HepG2 (cell line): ENCODE measurements around the gene PA2G4. TPM values are rescaled to one million over a fixed set of nuclear protein-coding genes. Genes with fewer than 3 reads are reported as not detected.

Experiments used
- ELF4 ChIP-seq: sonication (generic); formaldehyde crosslinking; IDR thresholded peaks from 2 replicates; pipeline ENCODE4 v1.5.0; 2020; ENCODE audit warnings: missing genetic modification reagents, mild to moderate bottlenecking, moderate library complexity, borderline replicate concordance
- HCFC1 ChIP-seq: fragments of 150-350 bp; IDR thresholded peaks from 2 replicates; pipeline ENCODE4 v1.6.1; 2014; ENCODE audit warnings: low read depth, low read length
- HMGXB4 ChIP-seq, 2 experiments: sonication (generic) in 1 of 2; formaldehyde crosslinking in 1 of 2; IDR thresholded peaks; 2 replicates each; pipeline versions ENCODE4 v1.4.0 to v1.6.1; 2018 to 2020; ENCODE audit warnings: missing genetic modification reagents in 2 of 2, borderline replicate concordance in 1 of 2, low read depth in 1 of 2, mild to moderate bottlenecking in 1 of 2, missing biosample characterization in 1 of 2
- KLF6 ChIP-seq: IDR thresholded peaks from 2 replicates; pipeline ENCODE4 v1.8.0; 2016; ENCODE audit warnings: missing biosample characterization, missing genetic modification reagents
- NFYB ChIP-seq: sonication (generic); formaldehyde crosslinking; IDR thresholded peaks from 2 replicates; pipeline ENCODE4 v1.4.0; 2020; ENCODE audit warnings: missing genetic modification reagents
- SNAPC4 ChIP-seq: sonication (generic); formaldehyde crosslinking; IDR thresholded peaks from 2 replicates; pipeline ENCODE4 v1.4.0; 2020; ENCODE audit warnings: mild to moderate bottlenecking, missing genetic modification reagents
- ZBTB42 ChIP-seq: sonication (generic); formaldehyde crosslinking; IDR thresholded peaks from 2 replicates; pipeline ENCODE4 v1.5.0; 2020; ENCODE audit warnings: mild to moderate bottlenecking, missing genetic modification reagents
- ZNF318 ChIP-seq: sonication (generic); formaldehyde crosslinking; IDR thresholded peaks from 2 replicates; pipeline ENCODE4 v1.4.0; 2020; ENCODE audit warnings: mild to moderate bottlenecking, missing genetic modification reagents
- ZNF335 ChIP-seq: sonication (generic); formaldehyde crosslinking; IDR thresholded peaks from 2 replicates; pipeline ENCODE4 v1.4.0; 2020; ENCODE audit warnings: missing genetic modification reagents
- ZNF563 ChIP-seq: sonication (generic); formaldehyde crosslinking; IDR thresholded peaks from 2 replicates; pipeline ENCODE4 v1.8.0; 2022; ENCODE audit warnings: mild to moderate bottlenecking, moderate library complexity, missing genetic modification reagents
- ZNF616 ChIP-seq: sonication (generic); formaldehyde crosslinking; IDR thresholded peaks from 2 replicates; pipeline ENCODE4 v1.5.0; 2020; ENCODE audit warnings: low read depth, mild to moderate bottlenecking, missing genetic modification reagents
- ZNF878 ChIP-seq: sonication (generic); formaldehyde crosslinking; IDR thresholded peaks from 2 replicates; pipeline ENCODE4 v1.8.1; 2023; ENCODE audit warnings: mild to moderate bottlenecking, missing genetic modification reagents, moderate library complexity
- polyA plus RNA-seq, 8 experiments: library from polyadenylated mRNA; depleted of rRNA in 3 of 8; stranded (reverse) in 7 of 8; unstranded in 1 of 8; fragments of >200 nt; fragmentation: Illumina TruSeq in 4 of 8; extraction: Trizol in 4 of 8; gene quantifications; 2 replicates each; pipeline versions ENCODE4 v1.2.1 to v1.2.3, GENCODE V29; 2011 to 2016; ENCODE audit warnings: low read depth in 4 of 8, missing spikeins in 1 of 8, mixed read lengths in 1 of 8; ENCODE audit not compliant: insufficient read depth in 1 of 8
- total RNA-seq, 5 experiments: library from RNA; depleted of rRNA; stranded (reverse); fragments of >200 nt; fragmentation: Illumina TruSeq; extraction: Trizol; gene quantifications; 2 replicates each; pipeline ENCODE4 v1.2.3, GENCODE V29; 2016; ENCODE audit warnings: low read depth in 1 of 5

Gene PA2G4
- total and polyA plus RNA-seq, 2 of the 13 experiments (the other 11 are each of a cell fraction or from before 2014, with no cell fraction given) = 147 to 240 TPM

DNA sequence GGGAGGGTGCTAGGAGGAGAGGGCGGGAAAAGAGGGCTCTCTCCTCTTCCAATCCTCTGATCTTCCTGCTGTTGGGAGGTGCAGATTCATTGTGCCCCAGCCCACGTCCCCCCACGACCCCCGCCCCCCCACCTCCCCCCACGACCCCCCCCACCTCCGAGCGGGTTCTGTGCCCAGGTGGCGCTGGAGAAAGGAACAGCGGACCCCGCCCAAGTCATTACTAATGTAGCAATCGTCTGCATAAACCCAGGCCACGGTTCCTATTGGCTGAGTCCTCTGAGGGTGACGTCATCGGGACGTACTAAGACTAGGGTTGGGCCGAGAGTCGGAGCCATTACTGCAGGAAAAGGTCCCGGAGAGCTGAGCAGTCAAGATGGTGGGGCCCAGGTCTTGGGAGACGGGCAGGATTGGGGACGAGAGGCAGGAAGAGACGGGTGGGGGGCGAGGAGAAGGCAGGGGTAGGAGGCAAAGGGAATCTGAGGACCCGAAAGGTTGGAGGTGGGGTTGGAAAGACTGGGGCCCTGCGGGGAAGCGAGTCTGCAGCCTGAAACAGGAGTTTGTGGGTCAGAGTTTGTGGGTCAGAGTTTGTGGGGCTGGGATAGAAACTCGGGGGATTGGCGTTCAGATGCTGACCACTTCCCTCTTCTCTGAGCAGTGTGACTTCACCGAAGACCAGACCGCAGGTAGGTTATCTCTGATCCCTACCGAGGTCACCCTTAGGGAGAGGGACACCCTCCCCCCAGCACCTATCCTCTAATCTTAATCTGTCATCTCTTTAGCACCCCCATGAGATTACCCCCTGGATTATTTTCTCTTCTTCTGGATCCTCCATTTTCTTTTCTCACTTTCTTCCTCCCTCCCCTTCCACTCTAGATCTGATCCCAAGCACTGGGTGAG lies 53.9 kb downstream of the PA2G4 start, which contains the start of gene MYL6 (continued):
- TF ChIP-seq ZNF318 (CRISPR knock-in tag) (peak; percentile 75; the same call in 1 of the 2 replicates), KLF6 (CRISPR knock-in tag) (peak; percentile 75; the same call in 1 of the 2 replicates), ZNF563 (0 out of 2 replicates have a peak, but pooled peaks have one; percentile 18), SNAPC4 (CRISPR knock-in tag) (0 out of 2 replicates have a peak, but pooled peaks have one; percentile 49), ZNF616 (CRISPR knock-in tag) (0 out of 2 replicates have a peak, but pooled peaks have one; percentile 44), HCFC1 (no peak), ELF4 (CRISPR knock-in tag) (no peak), NFYB (CRISPR knock-in tag) (peak; percentile 75), HMGXB4 (CRISPR knock-in tag; IDR thresholded peaks at IDR 0.05; ENCODE audit: borderline replicate concordance in 1 of 2, low read depth in 1 of 2) (peak; percentile 27 to 66; a peak in 2 of 4 replicates), ZBTB42 (no peak), ZNF878 (no peak; the same call in 1 of the 2 replicates), ZNF335 (CRISPR knock-in tag) (0 out of 2 replicates have a peak, but pooled peaks have one; percentile 13)
